Astrocyte (in vitro differentiated cells and primary cell): ENCODE results near the gene COG7.

Experiments
- CTCF ChIP-seq: IDR thresholded peaks from 2 replicates; pipeline ENCODE4 v1.5.1; 2011; ENCODE audit warnings: low read depth, mild to moderate bottlenecking, inconsistent platforms, low read length, moderate library complexity; ENCODE audit not compliant: insufficient read depth
- EZH2 ChIP-seq: IDR thresholded peaks from 2 replicates; pipeline ENCODE4 v1.6.1; 2012; ENCODE audit warnings: mild to moderate bottlenecking, low read length, inconsistent platforms; ENCODE audit not compliant: insufficient read depth

GRCh38 chr16:23367988-23368387, 85.0 kb downstream of the COG7 start:
- TF ChIP-seq EZH2 (no peak), CTCF (no peak)
